GM19023 (cell line): ENCODE measurements around the gene SIAH1.
"Not testable (repeated sequence)": the region's sequence is repeated elsewhere in the genome, so short reads cannot be mapped to it uniquely, and the experiment has no call there.

ENCODE experiments used
- ATAC-seq: cut with Tn5 transposase; IDR thresholded peaks from one replicate; pipeline ENCODE4 v1.9.1; 2021; ENCODE audit warnings: mild to moderate bottlenecking, moderate library complexity; ENCODE audit not compliant: unreplicated experiment

The SIAH1 gene

GRCh38 chr16:48385253-48386150 is at the start of gene SIAH1:
SIAH1 (minus strand) TSS chr16:48385413; CDS start chr16:48362428, 22,985 bp downstream.
- ATAC-seq = peak; percentile 70

GRCh38 chr16:48434653-48435317 is 49.6 kb upstream of the SIAH1 start:
- no peak for ATAC-seq

GRCh38 chr16:48433850-48434530 is 48.8 kb upstream of the SIAH1 start:
- ATAC-seq = no peak

GRCh38 chr16:48433116-48433849 is 48.1 kb upstream of the SIAH1 start:
- ATAC-seq = no peak

- ATAC-seq = peak; percentile 79
These were observed 46.9 kb upstream of the SIAH1 start for GRCh38 chr16:48432136-48432535.

GRCh38 chr16:48430890-48431289 is 45.7 kb upstream of the SIAH1 start:
- ATAC-seq = no peak

GRCh38 chr16:48426244-48427141 is 41.3 kb upstream of the SIAH1 start:
- ATAC-seq = no peak

GRCh38 chr16:48422537-48422936 is 37.3 kb upstream of the SIAH1 start:
- ATAC-seq = no peak

- ATAC-seq = no peak
These were observed 36.5 kb upstream of the SIAH1 start for GRCh38 chr16:48421741-48422140.

- no peak for ATAC-seq
These were observed 35.2 kb upstream of the SIAH1 start for GRCh38 chr16:48420437-48420836.

- not testable (repeated sequence) for ATAC-seq
These were observed 31.4 kb upstream of the SIAH1 start for GRCh38 chr16:48416617-48417016.

GRCh38 chr16:48413272-48413671 is 28.1 kb upstream of the SIAH1 start:
- ATAC-seq = no peak

GRCh38 chr16:48409839-48410632 is 24.8 kb upstream of the SIAH1 start:
- no peak for ATAC-seq

GRCh38 chr16:48408688-48409087 is 23.5 kb upstream of the SIAH1 start:
- no peak for ATAC-seq

GRCh38 chr16:48405907-48406306 is 20.7 kb upstream of the SIAH1 start:
- no peak for ATAC-seq

- no peak for ATAC-seq
These were observed 19.9 kb upstream of the SIAH1 start for GRCh38 chr16:48405153-48405552.

GRCh38 chr16:48402547-48402946 is 17.3 kb upstream of the SIAH1 start:
- not testable (repeated sequence) for ATAC-seq

- no peak for ATAC-seq
These were observed 10.2 kb upstream of the SIAH1 start for GRCh38 chr16:48395375-48395774.

- ATAC-seq = no peak
These were observed 9.1 kb upstream of the SIAH1 start for GRCh38 chr16:48394355-48394703.
